HepG2 (cell line): ENCODE data around the gene AIF1. TPM values are rescaled to one million over a fixed set of nuclear protein-coding genes. Genes with fewer than 3 reads are reported as not detected.
A peak's percentile ranks its signal among the peaks of the same experiment; 100 is the strongest.

ENCODE experiments used
- HCFC1 ChIP-seq: fragments of 150-350 bp; IDR thresholded peaks from 2 replicates; pipeline ENCODE4 v1.6.1; 2014; ENCODE audit warnings: low read depth, low read length
- MAFG ChIP-seq: sonication (generic); formaldehyde crosslinking; IDR thresholded peaks from 2 replicates; pipeline ENCODE4 v1.5.1; 2020; ENCODE audit warnings: mild to moderate bottlenecking, missing genetic modification reagents
- NFKB2 ChIP-seq: sonication (generic); formaldehyde crosslinking; IDR thresholded peaks from 2 replicates; pipeline ENCODE4 v1.4.0; 2020; ENCODE audit warnings: missing genetic modification reagents, borderline replicate concordance
- PRDM10 ChIP-seq: sonication (generic); formaldehyde crosslinking; IDR thresholded peaks from 2 replicates; pipeline ENCODE4 v1.4.0; 2020; ENCODE audit warnings: low read depth, missing genetic modification reagents
- TFDP1 ChIP-seq: IDR thresholded peaks from 2 replicates; pipeline ENCODE4 v1.6.1; 2016; ENCODE audit warnings: missing compliant biosample characterization, missing genetic modification reagents, borderline replicate concordance
- ZFP36 ChIP-seq: fragments of 150-350 bp; IDR thresholded peaks from 2 replicates; pipeline ENCODE4 v1.6.1; 2018; ENCODE audit warnings: borderline replicate concordance, low read length, low read depth; ENCODE audit not compliant: partially characterized antibody
- ZFYVE20 ChIP-seq: sonication (generic); formaldehyde crosslinking; IDR thresholded peaks from 2 replicates; pipeline ENCODE4 v1.8.0; 2023; ENCODE audit warnings: low read depth, mild to moderate bottlenecking, moderate library complexity, missing genetic modification reagents, borderline replicate concordance
- ZNF20 ChIP-seq: sonication (generic); formaldehyde crosslinking; IDR thresholded peaks from 2 replicates; pipeline ENCODE4 v1.4.0; 2020; ENCODE audit warnings: mild to moderate bottlenecking, moderate library complexity, missing genetic modification reagents
- ZNF253 ChIP-seq: sonication (generic); formaldehyde crosslinking; IDR thresholded peaks from 2 replicates; pipeline ENCODE4 v1.8.0; 2022; ENCODE audit warnings: mild to moderate bottlenecking, missing genetic modification reagents, borderline replicate concordance
- ZNF264 ChIP-seq: sonication (generic); formaldehyde crosslinking; IDR thresholded peaks from 2 replicates; pipeline ENCODE4 v1.4.0; 2020; ENCODE audit warnings: missing genetic modification reagents
- ZNF33B ChIP-seq: sonication (generic); formaldehyde crosslinking; IDR thresholded peaks from 2 replicates; pipeline ENCODE4 v1.5.1; 2020; ENCODE audit warnings: mild to moderate bottlenecking, missing genetic modification reagents
- ZNF407 ChIP-seq: sonication (generic); formaldehyde crosslinking; IDR thresholded peaks from one replicate; pipeline ENCODE4 v1.5.1; 2020; ENCODE audit warnings: mild to moderate bottlenecking, missing genetic modification reagents; ENCODE audit errors: not compliant biosample characterization
- ZNF556 ChIP-seq: sonication (generic); formaldehyde crosslinking; IDR thresholded peaks from 2 replicates; pipeline ENCODE4 v1.4.0; 2020; ENCODE audit warnings: mild to moderate bottlenecking, missing genetic modification reagents, borderline replicate concordance
- ZNF777 ChIP-seq: sonication (generic); formaldehyde crosslinking; IDR thresholded peaks from 2 replicates; pipeline ENCODE4 v1.4.0; 2020; ENCODE audit warnings: missing genetic modification reagents
- polyA plus RNA-seq, 8 experiments: library from polyadenylated mRNA; depleted of rRNA in 3 of 8; stranded (reverse) in 7 of 8; unstranded in 1 of 8; fragments of >200 nt; fragmentation: Illumina TruSeq in 4 of 8; extraction: Trizol in 4 of 8; gene quantifications; 2 replicates each; pipeline versions ENCODE4 v1.2.1 to v1.2.3, GENCODE V29; 2011 to 2016; ENCODE audit warnings: low read depth in 4 of 8, missing spikeins in 1 of 8, mixed read lengths in 1 of 8; ENCODE audit not compliant: insufficient read depth in 1 of 8
- total RNA-seq, 5 experiments: library from RNA; depleted of rRNA; stranded (reverse); fragments of >200 nt; fragmentation: Illumina TruSeq; extraction: Trizol; gene quantifications; 2 replicates each; pipeline ENCODE4 v1.2.3, GENCODE V29; 2016; ENCODE audit warnings: low read depth in 1 of 5

The AIF1 gene
- total and polyA plus RNA-seq, 2 of the 13 experiments (the other 11 are each of a cell fraction or from before 2014, with no cell fraction given), result 1.5 TPM; not detected in 1

- TF ChIP-seq ZNF407 (no peak), ZNF253 (CRISPR knock-in tag) (no peak), ZNF20 (CRISPR knock-in tag) (0 out of 2 replicates have a peak, but pooled peaks have one; percentile 28), HCFC1 (no peak; the same call in 1 of the 2 replicates), PRDM10 (CRISPR knock-in tag) (no peak), ZNF33B (CRISPR knock-in tag) (no peak; the same call in 1 of the 2 replicates), MAFG (CRISPR knock-in tag) (no peak), TFDP1 (CRISPR knock-in tag) (peak; percentile 75; the same call in 1 of the 2 replicates), ZFP36 (no peak), ZNF777 (peak; percentile 74; the same call in 1 of the 2 replicates), NFKB2 (peak; percentile 94), ZFYVE20 (CRISPR knock-in tag) (peak; percentile 52; the same call in 1 of the 2 replicates), ZNF556 (CRISPR knock-in tag) (0 out of 2 replicates have a peak, but pooled peaks have one; percentile 82), ZNF264 (CRISPR knock-in tag) (peak; percentile 44; the same call in 1 of the 2 replicates)
These were observed 45.6 kb downstream of the AIF1 start, which contains the start of gene C6orf47 (continued) for GRCh38 chr6:31660381-31661261.
